Testis (tissue), 2 donors: ENCODE measurements around the gene HIGD2A.

Experiments
- POLR2A ChIP-seq: fragments of 450-650 bp; IDR thresholded peaks from one replicate; pipeline ENCODE4 v1.6.1; 2017; ENCODE audit warnings: antibody characterized with exemption, mild to moderate bottlenecking, moderate library complexity
- TF ChIP-seq, protein P1 (sequence below), 3 experiments: fragments of 450-650 bp in 2 of 3; fragments of 200-600 bp in 1 of 3; sonication (generic) in 1 of 3; IDR thresholded peaks; one replicate each; pipeline ENCODE4 v1.5.1; 2016 to 2019; ENCODE audit warnings: antibody characterized with exemption in 3 of 3, mild to moderate bottlenecking in 2 of 3, moderate library complexity in 1 of 3

DNA sequence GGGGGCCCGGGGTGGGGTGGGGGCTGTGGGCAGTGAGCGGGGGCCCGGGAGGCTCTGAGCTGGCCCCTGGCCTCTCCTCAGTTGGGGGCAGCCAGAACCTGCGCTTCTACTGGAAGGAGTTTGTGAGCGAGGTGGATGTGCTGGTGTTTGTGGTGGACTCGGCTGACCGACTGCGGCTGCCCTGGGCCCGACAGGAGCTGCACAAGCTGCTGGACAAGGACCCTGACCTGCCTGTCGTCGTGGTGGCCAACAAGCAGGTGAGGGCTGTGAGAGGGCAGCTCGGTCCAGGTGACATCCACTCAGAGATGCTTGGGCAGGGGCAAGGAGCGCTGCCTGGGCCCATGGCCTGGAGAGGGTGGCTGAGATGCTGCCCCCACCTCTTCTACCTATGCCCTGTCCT is 19.8 kb upstream of the HIGD2A start:
- TF ChIP-seq, protein P1, sequence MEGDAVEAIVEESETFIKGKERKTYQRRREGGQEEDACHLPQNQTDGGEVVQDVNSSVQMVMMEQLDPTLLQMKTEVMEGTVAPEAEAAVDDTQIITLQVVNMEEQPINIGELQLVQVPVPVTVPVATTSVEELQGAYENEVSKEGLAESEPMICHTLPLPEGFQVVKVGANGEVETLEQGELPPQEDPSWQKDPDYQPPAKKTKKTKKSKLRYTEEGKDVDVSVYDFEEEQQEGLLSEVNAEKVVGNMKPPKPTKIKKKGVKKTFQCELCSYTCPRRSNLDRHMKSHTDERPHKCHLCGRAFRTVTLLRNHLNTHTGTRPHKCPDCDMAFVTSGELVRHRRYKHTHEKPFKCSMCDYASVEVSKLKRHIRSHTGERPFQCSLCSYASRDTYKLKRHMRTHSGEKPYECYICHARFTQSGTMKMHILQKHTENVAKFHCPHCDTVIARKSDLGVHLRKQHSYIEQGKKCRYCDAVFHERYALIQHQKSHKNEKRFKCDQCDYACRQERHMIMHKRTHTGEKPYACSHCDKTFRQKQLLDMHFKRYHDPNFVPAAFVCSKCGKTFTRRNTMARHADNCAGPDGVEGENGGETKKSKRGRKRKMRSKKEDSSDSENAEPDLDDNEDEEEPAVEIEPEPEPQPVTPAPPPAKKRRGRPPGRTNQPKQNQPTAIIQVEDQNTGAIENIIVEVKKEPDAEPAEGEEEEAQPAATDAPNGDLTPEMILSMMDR (IDR thresholded peaks at IDR 0.05), result no peak
- no peak for TF ChIP-seq POLR2A
